ENCODE measurements around the gene BTG4.

The BTG4 gene

GRCh38 chr11:111457731-111458368 is 54.3 kb downstream of the BTG4 start:
- no peak overlapping the region for H3K27ac ChIP-seq
- no peak for DNase-seq (ENCODE audit: low read depth, low spot score)

- DNase-seq (ENCODE audit: low read depth, low spot score) = no peak
These were observed 55.1 kb downstream of the BTG4 start for GRCh38 chr11:111456859-111457730.

GRCh38 chr11:111456086-111456858 is 55.9 kb downstream of the BTG4 start:
- H3K27ac ChIP-seq = no peak overlapping the region
- no peak for DNase-seq (ENCODE audit: low read depth, low spot score)

More at GRCh38 chr11:111456859-111457730, 55.1 kb downstream of the BTG4 start:
- H3K27ac ChIP-seq = no peak overlapping the region

GRCh38 chr11:111455291-111456085 is 56.7 kb downstream of the BTG4 start:
- no peak for DNase-seq (ENCODE audit: low read depth, low spot score)
- H3K27ac ChIP-seq = no peak overlapping the region

GRCh38 chr11:111454561-111455192 is 57.5 kb downstream of the BTG4 start:
- no peak for DNase-seq (ENCODE audit: low read depth, low spot score)
- H3K27ac ChIP-seq = no peak overlapping the region

- no peak overlapping the region for H3K27ac ChIP-seq
- no peak for DNase-seq (ENCODE audit: low read depth, low spot score)
These were observed 59.2 kb downstream of the BTG4 start for GRCh38 chr11:111452817-111453552.

GRCh38 chr11:111452146-111452545 is 60.0 kb downstream of the BTG4 start:
- no peak for DNase-seq (ENCODE audit: low read depth, low spot score)

GRCh38 chr11:111450480-111451320 is 61.5 kb downstream of the BTG4 start:
- no peak overlapping the region for H3K27ac ChIP-seq
- DNase-seq (ENCODE audit: low read depth, low spot score) = no peak

More at GRCh38 chr11:111452146-111452545, 60.0 kb downstream of the BTG4 start:
- no peak overlapping the region for H3K27ac ChIP-seq

- no peak overlapping the region for H3K27ac ChIP-seq
- no peak for DNase-seq (ENCODE audit: low read depth, low spot score)
These were observed 62.3 kb downstream of the BTG4 start for GRCh38 chr11:111449696-111450479.

- no peak for DNase-seq (ENCODE audit: low read depth, low spot score)
- H3K27ac ChIP-seq = no peak overlapping the region
These were observed 63.2 kb downstream of the BTG4 start for GRCh38 chr11:111448831-111449557.

GRCh38 chr11:111448414-111448813 is 63.8 kb downstream of the BTG4 start:
- no peak for DNase-seq (ENCODE audit: low read depth, low spot score)
- no peak overlapping the region for H3K27ac ChIP-seq

GRCh38 chr11:111447931-111448330 is 64.3 kb downstream of the BTG4 start:
- no peak overlapping the region for H3K27ac ChIP-seq
- no peak for DNase-seq (ENCODE audit: low read depth, low spot score)

- no peak overlapping the region for H3K27ac ChIP-seq
- DNase-seq (ENCODE audit: low read depth, low spot score) = no peak
These were observed 65.1 kb downstream of the BTG4 start for GRCh38 chr11:111447112-111447471.

GRCh38 chr11:111446404-111447111 is 65.6 kb downstream of the BTG4 start:
- no peak overlapping the region for H3K27ac ChIP-seq
- peak; percentile 82 for DNase-seq (ENCODE audit: low read depth, low spot score)

- H3K27ac ChIP-seq = no peak overlapping the region
These were observed 66.6 kb downstream of the BTG4 start for GRCh38 chr11:111445586-111445985.

More at GRCh38 chr11:111445586-111445985, 66.6 kb downstream of the BTG4 start:
- DNase-seq (ENCODE audit: low read depth, low spot score) = no peak
